KOPT-K1 (cell line): ENCODE measurements around the gene LPCAT4.
"Not testable (repeated sequence)": the region's sequence is repeated elsewhere in the genome, so short reads cannot be mapped to it uniquely, and the experiment has no call there.

ENCODE experiments used
- H3K27ac ChIP-seq: fragments of 200-600 bp; sonication (generic); 2 replicates; pipeline ENCODE4 v1.5.1; 2016; ENCODE audit warnings: antibody characterized with exemption, mild to moderate bottlenecking, low read depth, low read length; ENCODE audit not compliant: poor library complexity, severe bottlenecking
- H3K36me3 ChIP-seq: fragments of 200-600 bp; sonication (generic); 2 replicates; pipeline ENCODE4 v1.5.1; 2017; ENCODE audit warnings: antibody characterized with exemption, mild to moderate bottlenecking, low read length, moderate library complexity; ENCODE audit not compliant: insufficient read depth
- H3K9me3 ChIP-seq: fragments of 200-600 bp; sonication (generic); 2 replicates; pipeline ENCODE4 v1.5.1; 2017; ENCODE audit warnings: antibody characterized with exemption, low read length, mild to moderate bottlenecking; ENCODE audit not compliant: insufficient read depth, poor library complexity, severe bottlenecking

The LPCAT4 gene

GRCh38 chr15:34353627-34354026 lies 13.4 kb downstream of the LPCAT4 start:
- H3K27ac ChIP-seq = no peak overlapping the region
- H3K36me3 ChIP-seq = peaks cover 44% of the 10 kb centered on the region
- no peaks in the 10 kb centered on the region for H3K9me3 ChIP-seq

- H3K9me3 ChIP-seq, H3K27ac ChIP-seq: not testable (repeated sequence)
- peaks cover 38% of the 10 kb centered on the region for H3K36me3 ChIP-seq
Observed at GRCh38 chr15:34352996-34353395, 14.0 kb downstream of the LPCAT4 start.

GRCh38 chr15:34349769-34350168 lies 17.2 kb downstream of the LPCAT4 start:
- H3K36me3 ChIP-seq = peaks cover 6% of the 10 kb centered on the region; the same call in 1 of the 2 replicates
- no peak overlapping the region for H3K27ac ChIP-seq
- H3K9me3 ChIP-seq = no peaks in the 10 kb centered on the region

- H3K36me3 ChIP-seq = no peaks in the 10 kb centered on the region; the same call in 1 of the 2 replicates
- no peak overlapping the region for H3K27ac ChIP-seq
- no peaks in the 10 kb centered on the region for H3K9me3 ChIP-seq
Observed at GRCh38 chr15:34348735-34349300, 18.2 kb downstream of the LPCAT4 start.

- Histone ChIP-seq H3K27ac (no peak overlapping the region), H3K9me3 (no peaks in the 10 kb centered on the region), H3K36me3 (no peaks in the 10 kb centered on the region)
Observed at GRCh38 chr15:34347951-34348638, 18.9 kb downstream of the LPCAT4 start.

GRCh38 chr15:34342737-34343575 lies 24.0 kb downstream of the LPCAT4 start, which contains the start of the genes NOP10 and NUTM1:
NOP10 (minus strand) TSS chr15:34343136; CDS start chr15:34343073, 63 bp downstream.
NUTM1 (plus strand) TSS chr15:34343315; CDS start chr15:34343697, 382 bp downstream.
- peak within 1 kb of the TSS; percentile 81 for H3K27ac ChIP-seq
- H3K36me3 ChIP-seq = peaks cover 36% of the 10 kb centered on the region
- H3K9me3 ChIP-seq = no peaks in the 10 kb centered on the region

- H3K9me3 ChIP-seq = not testable (repeated sequence)
- Histone ChIP-seq H3K27ac (peak overlapping the region; percentile 81), H3K36me3 (peaks cover 36% of the 10 kb centered on the region)
Observed at GRCh38 chr15:34342213-34342736, 24.7 kb downstream of the LPCAT4 start.

GRCh38 chr15:34341381-34342212 lies 25.4 kb downstream of the LPCAT4 start:
- Histone ChIP-seq H3K9me3 (no peaks in the 10 kb centered on the region), H3K36me3 (peaks cover 36% of the 10 kb centered on the region), H3K27ac (no peak overlapping the region)

GRCh38 chr15:34339946-34340345 lies 27.1 kb downstream of the LPCAT4 start:
- Histone ChIP-seq H3K27ac (no peak overlapping the region), H3K9me3 (no peaks in the 10 kb centered on the region), H3K36me3 (peaks cover 36% of the 10 kb centered on the region)

GRCh38 chr15:34338347-34338746 lies 28.6 kb downstream of the LPCAT4 start:
- Histone ChIP-seq H3K9me3 (no peaks in the 10 kb centered on the region), H3K27ac (peak overlapping the region; percentile 95), H3K36me3 (peaks cover 36% of the 10 kb centered on the region)

- Histone ChIP-seq H3K9me3 (no peaks in the 10 kb centered on the region), H3K27ac (peak within 1 kb of the TSS; percentile 95), H3K36me3 (peaks cover 36% of the 10 kb centered on the region)
Observed at GRCh38 chr15:34337557-34338306, 29.3 kb downstream of the LPCAT4 start, which contains the start of gene SLC12A6. SLC12A6 (minus strand) TSS chr15:34337781; CDS start chr15:34336680, 1,101 bp downstream.

- peaks cover 36% of the 10 kb centered on the region for H3K36me3 ChIP-seq
- no peaks in the 10 kb centered on the region for H3K9me3 ChIP-seq
- peak overlapping the region; percentile 95 for H3K27ac ChIP-seq
Observed at GRCh38 chr15:34336991-34337556, 29.9 kb downstream of the LPCAT4 start.

GRCh38 chr15:34336231-34336990 lies 30.6 kb downstream of the LPCAT4 start:
- no peaks in the 10 kb centered on the region for H3K9me3 ChIP-seq
- peaks cover 31% of the 10 kb centered on the region for H3K36me3 ChIP-seq
- H3K27ac ChIP-seq = peak overlapping the region; percentile 95
